SK-N-SH (cell line): ENCODE data around the gene ZNF662. TPM values are rescaled to one million over a fixed set of nuclear protein-coding genes. Genes with fewer than 3 reads are reported as not detected.

Experiments
- CTCF ChIA-PET: fragments of 300-600, 350-600 bp; formaldehyde crosslinking; extraction: SDS; loops from one replicate; lab custom pipeline; 2021; lab: Yijun Ruan, JAX
- POLR2A ChIA-PET: fragments of 350-600 bp; sonication (Branson Sonifier 250); formaldehyde crosslinking; extraction: SDS; loops from one replicate; lab custom pipeline; 2020; ENCODE audit warnings: antibody characterized with exemption, inconsistent platforms; lab: Yijun Ruan, JAX
- DNase-seq: peaks from one replicate; pipeline ENCODE4 v3.0.0; 2012
- H2AFZ ChIP-seq: fragments of 200-600 bp; sonication (generic); 2 replicates; pipeline ENCODE4 v1.8.1; 2016; ENCODE audit warnings: antibody characterized with exemption, mild to moderate bottlenecking, low read depth
- H3F3A ChIP-seq: fragments of 200-600 bp; sonication (generic); replicated peaks from 2 replicates; pipeline ENCODE3; 2016; ENCODE audit warnings: antibody characterized with exemption, mild to moderate bottlenecking; ENCODE audit not compliant: insufficient read depth
- H3K27ac ChIP-seq, 2 experiments: fragments of 200-500 bp in 1 of 2; fragments of 200-600 bp in 1 of 2; sonication (Bioruptor generic) in 1 of 2; sonication (generic), shearing (Covaris generic) in 1 of 2; 2 replicates each; pipeline versions ENCODE4 v1.5.1 to v1.6.1; 2014 to 2016; ENCODE audit warnings: low read depth in 2 of 2, inconsistent platforms in 1 of 2, low read length in 1 of 2, mild to moderate bottlenecking in 1 of 2, mixed read lengths in 1 of 2
- H3K27me3 ChIP-seq: fragments of 200-600 bp; sonication (generic), shearing (Covaris generic); 2 replicates; pipeline ENCODE4 v1.6.1; 2016; ENCODE audit warnings: mixed run types; ENCODE audit not compliant: insufficient read depth
- H3K36me3 ChIP-seq, 2 experiments: fragments of 200-500 bp in 1 of 2; fragments of 200-600 bp in 1 of 2; sonication (Bioruptor generic) in 1 of 2; sonication (generic) in 1 of 2; replicated peaks in 1 of 2; 2 replicates each; pipeline versions ENCODE3 to v1.5.1; 2014 to 2016; ENCODE audit warnings: low read length in 1 of 2, mild to moderate bottlenecking in 1 of 2; ENCODE audit not compliant: insufficient read depth in 2 of 2, control insufficient read depth in 1 of 2
- H3K4me1 ChIP-seq, 2 experiments: fragments of 200-500 bp in 1 of 2; fragments of 200-600 bp in 1 of 2; sonication (Bioruptor generic) in 1 of 2; sonication (generic), shearing (Covaris generic) in 1 of 2; 2 replicates each; pipeline versions ENCODE4 v1.5.1 to v1.6.1; 2014 to 2016; ENCODE audit warnings: low read depth in 1 of 2, low read length in 1 of 2, mixed run types in 1 of 2; ENCODE audit not compliant: insufficient read depth in 2 of 2, control insufficient read depth in 1 of 2
- H3K4me2 ChIP-seq: fragments of 200-600 bp; sonication (generic), shearing (Covaris generic); 2 replicates; pipeline ENCODE4 v1.6.1; 2017; ENCODE audit warnings: mixed run types
- H3K4me3 ChIP-seq, 2 experiments: fragments of 200-500 bp in 1 of 2; fragments of 200-600 bp in 1 of 2; sonication (Bioruptor generic) in 1 of 2; sonication (generic), shearing (Covaris generic) in 1 of 2; 2 replicates each; pipeline versions ENCODE4 v1.5.1 to v1.8.1; 2014 to 2016; ENCODE audit warnings: low read depth in 2 of 2, inconsistent platforms in 1 of 2, low read length in 1 of 2, mild to moderate bottlenecking in 1 of 2, mixed read lengths in 1 of 2, moderate library complexity in 1 of 2
- H3K79me2 ChIP-seq: fragments of 200-600 bp; sonication (generic); 2 replicates; pipeline ENCODE4 v1.8.1; 2017; ENCODE audit warnings: mild to moderate bottlenecking; ENCODE audit not compliant: insufficient read depth
- H3K9ac ChIP-seq: fragments of 200-600 bp; sonication (generic); 2 replicates; pipeline ENCODE4 v1.6.1; 2017; ENCODE audit warnings: mixed run types
- H3K9me2 ChIP-seq: fragments of 200-600 bp; sonication (generic); 2 replicates; pipeline ENCODE4 v1.6.1; 2017; ENCODE audit warnings: mixed run types
- H3K9me3 ChIP-seq: fragments of 200-600 bp; sonication (generic); 2 replicates; pipeline ENCODE4 v1.6.1; 2017; ENCODE audit warnings: mixed run types, mild to moderate bottlenecking, moderate library complexity
- H4K20me1 ChIP-seq: fragments of 200-600 bp; sonication (generic); 2 replicates; pipeline ENCODE4 v1.6.1; 2017; ENCODE audit warnings: mild to moderate bottlenecking, mixed run types; ENCODE audit not compliant: insufficient read depth
- EZH2phosphoT487 ChIP-seq: fragments of 200-600 bp; sonication (generic); IDR thresholded peaks from 2 replicates; pipeline ENCODE4 v1.6.1; 2017; ENCODE audit warnings: low read depth, mixed run types, mild to moderate bottlenecking, antibody characterized with exemption, moderate library complexity, borderline replicate concordance
- FOSL2 ChIP-seq: IDR thresholded peaks from 2 replicates; pipeline ENCODE4 v1.4.0; 2012; ENCODE audit warnings: low read depth, mild to moderate bottlenecking, moderate library complexity, borderline replicate concordance
- MAX ChIP-seq: IDR thresholded peaks from 2 replicates; pipeline ENCODE4 v1.4.0; 2012; ENCODE audit warnings: low read depth
- MXI1 ChIP-seq: IDR thresholded peaks from 2 replicates; pipeline ENCODE4 v1.6.1; 2012; ENCODE audit warnings: mild to moderate bottlenecking, low read depth, low read length, improper control_type of control experiment
- RAD21 ChIP-seq: IDR thresholded peaks from 2 replicates; pipeline ENCODE4 v1.6.1; 2012; ENCODE audit warnings: mild to moderate bottlenecking, low read length
- RCOR1 ChIP-seq: fragments of 150-350 bp; IDR thresholded peaks from 2 replicates; pipeline ENCODE4 v1.6.1; 2017; ENCODE audit warnings: antibody characterized with exemption, low read length
- RXRA ChIP-seq: IDR thresholded peaks from 2 replicates; pipeline ENCODE4 v1.4.0; 2012; ENCODE audit warnings: low read depth, mild to moderate bottlenecking, borderline replicate concordance
- SIN3A ChIP-seq: IDR thresholded peaks from 2 replicates; pipeline ENCODE4 v1.6.1; 2012; ENCODE audit warnings: low read depth, mild to moderate bottlenecking, low read length, moderate library complexity, borderline replicate concordance
- TCF12 ChIP-seq: IDR thresholded peaks from 2 replicates; pipeline ENCODE4 v1.4.0; 2012
- TEAD4 ChIP-seq: IDR thresholded peaks from 2 replicates; pipeline ENCODE4 v1.4.0; 2012; ENCODE audit warnings: mild to moderate bottlenecking, borderline replicate concordance; ENCODE audit not compliant: insufficient read depth
- USF2 ChIP-seq: fragments of 150-350 bp; IDR thresholded peaks from 2 replicates; pipeline ENCODE4 v1.6.1; 2017; ENCODE audit warnings: antibody characterized with exemption, low read length, low read depth, borderline replicate concordance
- polyA plus RNA-seq, 3 experiments: library from polyadenylated mRNA; depleted of rRNA; stranded (reverse); fragments of >200 nt; gene quantifications; 2 replicates each; pipeline ENCODE4 v1.2.3, GENCODE V29; 2012
- TF ChIP-seq, protein P1 (sequence below): IDR thresholded peaks from 2 replicates; pipeline ENCODE4; 2012
- TF ChIP-seq, protein P2 (sequence below): fragments of 200-600 bp; sonication (generic); IDR thresholded peaks from 2 replicates; pipeline ENCODE4 v1.6.1; 2017; ENCODE audit warnings: antibody characterized with exemption, mild to moderate bottlenecking, moderate library complexity
- TF ChIP-seq, protein P3 (sequence below): fragments of 150-350 bp; IDR thresholded peaks from 2 replicates; pipeline ENCODE4 v1.6.1; 2016; ENCODE audit warnings: mild to moderate bottlenecking, low read depth, low read length
- TF ChIP-seq, protein P4 (sequence below): IDR thresholded peaks from 2 replicates; pipeline ENCODE4 v1.6.1; 2012; ENCODE audit warnings: mild to moderate bottlenecking, low read depth, low read length, moderate library complexity
- TF ChIP-seq, protein P5 (sequence below): IDR thresholded peaks from 2 replicates; pipeline ENCODE4 v1.4.0; 2012; ENCODE audit warnings: low read depth, borderline replicate concordance

ZNF662 gene
- polyA plus RNA-seq, 1 of the 3 experiments (the other 2 are of a cell fraction), result 0.30 TPM

DNA sequence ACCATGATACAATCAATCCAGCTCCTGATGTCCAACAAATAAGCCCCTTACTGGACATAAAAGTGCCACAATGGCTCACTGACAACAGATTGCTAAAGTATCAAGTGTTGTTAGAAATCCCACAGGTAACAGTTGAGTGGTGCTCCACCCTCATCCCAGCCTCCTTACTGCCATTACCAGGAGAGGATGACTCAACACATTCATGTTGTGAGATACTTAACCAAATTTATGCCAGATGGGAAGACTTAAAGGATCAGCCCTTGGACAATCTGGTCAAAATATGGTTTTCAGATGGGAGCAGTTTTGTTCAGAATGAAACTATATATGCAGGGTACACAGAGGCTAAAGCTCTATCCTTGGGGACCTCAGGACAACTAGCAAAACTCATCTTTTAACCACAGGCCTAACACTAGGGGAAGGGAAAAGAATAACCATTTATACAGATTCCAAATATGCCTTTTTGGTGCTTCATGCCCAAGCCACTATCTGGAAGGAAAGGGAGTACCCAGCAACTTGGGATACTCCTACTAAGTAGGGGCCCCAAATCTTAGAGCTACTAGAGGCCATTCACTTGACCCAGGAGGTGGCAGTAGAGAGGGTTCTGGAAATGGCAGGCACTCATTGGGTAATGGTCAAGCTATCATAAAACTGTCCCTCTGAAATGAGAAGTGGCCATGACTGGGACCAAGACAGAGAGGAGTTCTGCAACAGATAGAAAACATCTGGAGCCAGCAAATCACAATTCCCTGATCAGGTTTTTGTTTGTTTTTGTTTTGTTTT lies 6.9 kb upstream of the ZNF662 start:
- H3K9me2 ChIP-seq, result no peaks in the 10 kb centered on the region
- no peak overlapping the region for H3K4me3 ChIP-seq
- no peaks in the 10 kb centered on the region for H3K79me2 ChIP-seq
- peaks cover 0 to 5% of the 10 kb centered on the region in 2 experiments; a peak in 2 of 4 replicates for H3K4me1 ChIP-seq
- H3K9ac ChIP-seq, result no peak overlapping the region
- no peak overlapping the region for H2AFZ ChIP-seq
- H3K27me3 ChIP-seq, result no peaks in the 10 kb centered on the region
- POLR2A ChIA-PET, result no interaction called here
- no peaks in the 10 kb centered on the region for H3K36me3 ChIP-seq
- no peak overlapping the region for H3K4me2 ChIP-seq
- no peaks in the 10 kb centered on the region for H4K20me1 ChIP-seq
- H3K9me3 ChIP-seq, result no peaks in the 10 kb centered on the region
- no peaks in the 10 kb centered on the region for H3F3A ChIP-seq
- no peak overlapping the region for H3K27ac ChIP-seq
- TF ChIP-seq FOSL2 (no peak), RCOR1 (no peak), EZH2phosphoT487 (no peak), MXI1 (no peak), TEAD4 (no peak), RAD21 (no peak), MAX (no peak), SIN3A (no peak), TCF12 (no peak), USF2 (no peak), RXRA (no peak)
- TF ChIP-seq, protein P1, sequence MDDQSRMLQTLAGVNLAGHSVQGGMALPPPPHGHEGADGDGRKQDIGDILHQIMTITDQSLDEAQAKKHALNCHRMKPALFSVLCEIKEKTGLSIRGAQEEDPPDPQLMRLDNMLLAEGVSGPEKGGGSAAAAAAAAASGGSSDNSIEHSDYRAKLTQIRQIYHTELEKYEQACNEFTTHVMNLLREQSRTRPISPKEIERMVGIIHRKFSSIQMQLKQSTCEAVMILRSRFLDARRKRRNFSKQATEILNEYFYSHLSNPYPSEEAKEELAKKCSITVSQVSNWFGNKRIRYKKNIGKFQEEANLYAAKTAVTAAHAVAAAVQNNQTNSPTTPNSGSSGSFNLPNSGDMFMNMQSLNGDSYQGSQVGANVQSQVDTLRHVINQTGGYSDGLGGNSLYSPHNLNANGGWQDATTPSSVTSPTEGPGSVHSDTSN, result no peak
- TF ChIP-seq, protein P2, sequence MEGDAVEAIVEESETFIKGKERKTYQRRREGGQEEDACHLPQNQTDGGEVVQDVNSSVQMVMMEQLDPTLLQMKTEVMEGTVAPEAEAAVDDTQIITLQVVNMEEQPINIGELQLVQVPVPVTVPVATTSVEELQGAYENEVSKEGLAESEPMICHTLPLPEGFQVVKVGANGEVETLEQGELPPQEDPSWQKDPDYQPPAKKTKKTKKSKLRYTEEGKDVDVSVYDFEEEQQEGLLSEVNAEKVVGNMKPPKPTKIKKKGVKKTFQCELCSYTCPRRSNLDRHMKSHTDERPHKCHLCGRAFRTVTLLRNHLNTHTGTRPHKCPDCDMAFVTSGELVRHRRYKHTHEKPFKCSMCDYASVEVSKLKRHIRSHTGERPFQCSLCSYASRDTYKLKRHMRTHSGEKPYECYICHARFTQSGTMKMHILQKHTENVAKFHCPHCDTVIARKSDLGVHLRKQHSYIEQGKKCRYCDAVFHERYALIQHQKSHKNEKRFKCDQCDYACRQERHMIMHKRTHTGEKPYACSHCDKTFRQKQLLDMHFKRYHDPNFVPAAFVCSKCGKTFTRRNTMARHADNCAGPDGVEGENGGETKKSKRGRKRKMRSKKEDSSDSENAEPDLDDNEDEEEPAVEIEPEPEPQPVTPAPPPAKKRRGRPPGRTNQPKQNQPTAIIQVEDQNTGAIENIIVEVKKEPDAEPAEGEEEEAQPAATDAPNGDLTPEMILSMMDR, result no peak
- TF ChIP-seq, protein P3, sequence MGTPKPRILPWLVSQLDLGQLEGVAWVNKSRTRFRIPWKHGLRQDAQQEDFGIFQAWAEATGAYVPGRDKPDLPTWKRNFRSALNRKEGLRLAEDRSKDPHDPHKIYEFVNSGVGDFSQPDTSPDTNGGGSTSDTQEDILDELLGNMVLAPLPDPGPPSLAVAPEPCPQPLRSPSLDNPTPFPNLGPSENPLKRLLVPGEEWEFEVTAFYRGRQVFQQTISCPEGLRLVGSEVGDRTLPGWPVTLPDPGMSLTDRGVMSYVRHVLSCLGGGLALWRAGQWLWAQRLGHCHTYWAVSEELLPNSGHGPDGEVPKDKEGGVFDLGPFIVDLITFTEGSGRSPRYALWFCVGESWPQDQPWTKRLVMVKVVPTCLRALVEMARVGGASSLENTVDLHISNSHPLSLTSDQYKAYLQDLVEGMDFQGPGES, result no peak
- TF ChIP-seq, protein P4, sequence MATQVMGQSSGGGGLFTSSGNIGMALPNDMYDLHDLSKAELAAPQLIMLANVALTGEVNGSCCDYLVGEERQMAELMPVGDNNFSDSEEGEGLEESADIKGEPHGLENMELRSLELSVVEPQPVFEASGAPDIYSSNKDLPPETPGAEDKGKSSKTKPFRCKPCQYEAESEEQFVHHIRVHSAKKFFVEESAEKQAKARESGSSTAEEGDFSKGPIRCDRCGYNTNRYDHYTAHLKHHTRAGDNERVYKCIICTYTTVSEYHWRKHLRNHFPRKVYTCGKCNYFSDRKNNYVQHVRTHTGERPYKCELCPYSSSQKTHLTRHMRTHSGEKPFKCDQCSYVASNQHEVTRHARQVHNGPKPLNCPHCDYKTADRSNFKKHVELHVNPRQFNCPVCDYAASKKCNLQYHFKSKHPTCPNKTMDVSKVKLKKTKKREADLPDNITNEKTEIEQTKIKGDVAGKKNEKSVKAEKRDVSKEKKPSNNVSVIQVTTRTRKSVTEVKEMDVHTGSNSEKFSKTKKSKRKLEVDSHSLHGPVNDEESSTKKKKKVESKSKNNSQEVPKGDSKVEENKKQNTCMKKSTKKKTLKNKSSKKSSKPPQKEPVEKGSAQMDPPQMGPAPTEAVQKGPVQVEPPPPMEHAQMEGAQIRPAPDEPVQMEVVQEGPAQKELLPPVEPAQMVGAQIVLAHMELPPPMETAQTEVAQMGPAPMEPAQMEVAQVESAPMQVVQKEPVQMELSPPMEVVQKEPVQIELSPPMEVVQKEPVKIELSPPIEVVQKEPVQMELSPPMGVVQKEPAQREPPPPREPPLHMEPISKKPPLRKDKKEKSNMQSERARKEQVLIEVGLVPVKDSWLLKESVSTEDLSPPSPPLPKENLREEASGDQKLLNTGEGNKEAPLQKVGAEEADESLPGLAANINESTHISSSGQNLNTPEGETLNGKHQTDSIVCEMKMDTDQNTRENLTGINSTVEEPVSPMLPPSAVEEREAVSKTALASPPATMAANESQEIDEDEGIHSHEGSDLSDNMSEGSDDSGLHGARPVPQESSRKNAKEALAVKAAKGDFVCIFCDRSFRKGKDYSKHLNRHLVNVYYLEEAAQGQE, result no peak
- TF ChIP-seq, protein P5, sequence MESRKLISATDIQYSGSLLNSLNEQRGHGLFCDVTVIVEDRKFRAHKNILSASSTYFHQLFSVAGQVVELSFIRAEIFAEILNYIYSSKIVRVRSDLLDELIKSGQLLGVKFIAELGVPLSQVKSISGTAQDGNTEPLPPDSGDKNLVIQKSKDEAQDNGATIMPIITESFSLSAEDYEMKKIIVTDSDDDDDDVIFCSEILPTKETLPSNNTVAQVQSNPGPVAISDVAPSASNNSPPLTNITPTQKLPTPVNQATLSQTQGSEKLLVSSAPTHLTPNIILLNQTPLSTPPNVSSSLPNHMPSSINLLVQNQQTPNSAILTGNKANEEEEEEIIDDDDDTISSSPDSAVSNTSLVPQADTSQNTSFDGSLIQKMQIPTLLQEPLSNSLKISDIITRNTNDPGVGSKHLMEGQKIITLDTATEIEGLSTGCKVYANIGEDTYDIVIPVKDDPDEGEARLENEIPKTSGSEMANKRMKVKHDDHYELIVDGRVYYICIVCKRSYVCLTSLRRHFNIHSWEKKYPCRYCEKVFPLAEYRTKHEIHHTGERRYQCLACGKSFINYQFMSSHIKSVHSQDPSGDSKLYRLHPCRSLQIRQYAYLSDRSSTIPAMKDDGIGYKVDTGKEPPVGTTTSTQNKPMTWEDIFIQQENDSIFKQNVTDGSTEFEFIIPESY, result no peak
- TF ChIP-seq, all 33 proteins: peak for 0
- CTCF ChIA-PET, result no interaction called here
- no peak for DNase-seq
